Type B pancreatic cell (in vitro differentiated cells): ENCODE measurements around the gene STKLD1. TPM values are rescaled to one million over a fixed set of nuclear protein-coding genes. Genes with fewer than 3 reads are reported as not detected.

Source experiments
- DNase-seq: peaks from one replicate; pipeline ENCODE4 v3.0.0; 2021; ENCODE audit warnings: mixed read lengths; ENCODE audit not compliant: unreplicated experiment; ENCODE audit errors: extremely low spot score
- H3K27ac Mint-ChIP-seq: 2 replicates; pipeline ENCODE4 v1.8.0; 2021; ENCODE audit warnings: mild to moderate bottlenecking, mixed read lengths
- H3K27me3 Mint-ChIP-seq: 2 replicates; pipeline ENCODE4 v1.8.0; 2021; ENCODE audit warnings: mixed read lengths
- H3K36me3 Mint-ChIP-seq: 2 replicates; pipeline ENCODE4 v1.8.0; 2021; ENCODE audit warnings: mixed read lengths
- H3K4me1 Mint-ChIP-seq: one replicate; pipeline ENCODE4 v1.8.0; 2021; ENCODE audit warnings: mixed read lengths; ENCODE audit not compliant: unreplicated experiment
- H3K4me3 Mint-ChIP-seq: 2 replicates; pipeline ENCODE4 v1.8.0; 2021; ENCODE audit warnings: mild to moderate bottlenecking, mixed read lengths
- H3K9me3 Mint-ChIP-seq: 2 replicates; pipeline ENCODE4 v1.8.0; 2021; ENCODE audit warnings: mixed read lengths
- total RNA-seq: library from RNA; stranded (reverse); gene quantifications from 2 replicates; pipeline ENCODE4 v1.2.1, GENCODE V29; 2021; ENCODE audit warnings: low replicate concordance
- TF ChIP-seq, protein P1 (sequence below): fragments of 200-600 bp; sonication (generic); conservative IDR thresholded peaks from 2 replicates; pipeline ENCODE4 v1.5.0; 2021; ENCODE audit warnings: antibody characterized with exemption, mild to moderate bottlenecking

The STKLD1 gene
- total RNA-seq, 1 donor from 2014 or later = 3.9 TPM

DNA sequence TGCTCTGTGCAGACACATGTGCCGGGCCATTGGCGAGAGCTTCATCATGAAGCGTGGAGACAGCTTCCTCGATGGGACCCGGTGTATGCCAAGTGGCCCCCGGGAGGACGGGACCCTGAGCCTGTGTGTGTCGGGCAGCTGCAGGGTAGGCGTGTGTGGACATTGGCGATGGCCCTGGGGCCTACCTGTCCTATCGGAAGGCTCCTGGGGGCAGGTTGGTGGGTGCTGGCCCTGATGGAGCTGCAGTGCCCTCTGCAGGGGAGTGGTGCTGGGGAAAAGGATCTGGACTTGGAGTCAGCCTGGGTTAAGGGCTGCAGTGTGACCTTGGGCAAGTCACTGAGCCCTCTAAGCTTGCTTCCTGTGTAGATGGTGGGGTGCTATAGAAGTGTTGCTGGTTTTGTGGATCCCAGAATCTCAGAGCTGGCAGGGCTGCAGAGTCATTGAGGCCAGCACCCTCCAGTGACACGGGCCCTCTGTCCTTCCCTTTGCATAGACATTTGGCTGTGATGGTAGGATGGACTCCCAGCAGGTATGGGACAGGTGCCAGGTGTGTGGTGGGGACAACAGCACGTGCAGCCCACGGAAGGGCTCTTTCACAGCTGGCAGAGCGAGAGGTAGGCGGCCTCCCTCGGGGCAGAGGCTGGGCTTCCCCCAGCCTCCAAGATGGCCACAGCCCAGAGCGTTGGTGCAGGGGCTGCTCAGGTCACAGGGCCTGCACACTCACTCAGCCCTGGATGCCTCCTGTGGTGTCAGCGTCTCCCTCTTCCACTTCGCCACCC, 61.8 kb downstream of the STKLD1 start:
- Mint-ChIP-seq H3K4me3 (no peak overlapping the region), H3K9me3 (no peaks in the 10 kb centered on the region), H3K27ac (no peak overlapping the region), H3K27me3 (no peaks in the 10 kb centered on the region), H3K36me3 (no peaks in the 10 kb centered on the region), H3K4me1 (no peaks in the 10 kb centered on the region)
- DNase-seq = no peak
- TF ChIP-seq, protein P1, sequence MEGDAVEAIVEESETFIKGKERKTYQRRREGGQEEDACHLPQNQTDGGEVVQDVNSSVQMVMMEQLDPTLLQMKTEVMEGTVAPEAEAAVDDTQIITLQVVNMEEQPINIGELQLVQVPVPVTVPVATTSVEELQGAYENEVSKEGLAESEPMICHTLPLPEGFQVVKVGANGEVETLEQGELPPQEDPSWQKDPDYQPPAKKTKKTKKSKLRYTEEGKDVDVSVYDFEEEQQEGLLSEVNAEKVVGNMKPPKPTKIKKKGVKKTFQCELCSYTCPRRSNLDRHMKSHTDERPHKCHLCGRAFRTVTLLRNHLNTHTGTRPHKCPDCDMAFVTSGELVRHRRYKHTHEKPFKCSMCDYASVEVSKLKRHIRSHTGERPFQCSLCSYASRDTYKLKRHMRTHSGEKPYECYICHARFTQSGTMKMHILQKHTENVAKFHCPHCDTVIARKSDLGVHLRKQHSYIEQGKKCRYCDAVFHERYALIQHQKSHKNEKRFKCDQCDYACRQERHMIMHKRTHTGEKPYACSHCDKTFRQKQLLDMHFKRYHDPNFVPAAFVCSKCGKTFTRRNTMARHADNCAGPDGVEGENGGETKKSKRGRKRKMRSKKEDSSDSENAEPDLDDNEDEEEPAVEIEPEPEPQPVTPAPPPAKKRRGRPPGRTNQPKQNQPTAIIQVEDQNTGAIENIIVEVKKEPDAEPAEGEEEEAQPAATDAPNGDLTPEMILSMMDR = no peak

DNA sequence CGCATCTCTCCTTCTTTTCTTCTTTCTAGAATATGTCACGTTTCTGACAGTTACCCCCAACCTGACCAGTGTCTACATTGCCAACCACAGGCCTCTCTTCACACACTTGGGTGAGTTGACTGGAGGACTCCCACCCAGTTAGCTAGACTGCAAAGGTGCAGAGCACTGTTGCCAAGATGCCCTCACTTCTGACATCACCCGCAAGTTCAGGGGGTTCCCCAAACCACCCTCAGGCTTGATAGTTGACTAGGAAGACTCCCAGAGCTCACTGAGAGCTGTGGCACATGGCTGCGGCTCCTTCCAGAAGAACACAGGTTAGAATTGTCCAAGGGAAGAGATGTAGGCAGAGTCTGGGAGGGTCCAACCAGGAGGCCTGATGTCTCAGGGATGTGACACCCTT, 63.2 kb downstream of the STKLD1 start:
- TF ChIP-seq, protein P1 = no peak
- H3K27me3 Mint-ChIP-seq = no peaks in the 10 kb centered on the region
- H3K27ac Mint-ChIP-seq = no peak overlapping the region
- no peaks in the 10 kb centered on the region for H3K9me3 Mint-ChIP-seq
- no peak for DNase-seq
- no peak overlapping the region for H3K4me3 Mint-ChIP-seq
- H3K36me3 Mint-ChIP-seq = no peaks in the 10 kb centered on the region
- H3K4me1 Mint-ChIP-seq = no peaks in the 10 kb centered on the region

DNA sequence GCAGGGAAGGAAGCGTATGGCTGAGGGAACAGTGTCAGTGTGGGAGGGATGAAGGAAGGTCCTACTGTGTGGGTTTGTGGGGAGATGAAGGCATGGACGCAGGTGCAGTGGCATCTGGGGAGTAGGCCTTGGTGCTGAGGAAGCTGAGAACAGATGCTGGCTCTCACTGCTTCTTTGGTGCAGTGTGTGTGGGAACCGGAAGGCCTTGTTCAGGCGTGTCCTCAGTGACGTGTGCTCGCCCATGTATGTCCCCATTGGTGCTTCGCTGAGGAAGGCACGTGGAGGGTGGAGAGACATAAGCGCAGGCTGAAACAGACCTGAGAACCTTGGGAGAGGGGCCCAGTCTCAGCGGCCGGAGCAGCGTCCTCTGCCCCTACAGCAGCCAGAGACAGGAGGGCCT, 64.7 kb downstream of the STKLD1 start:
- TF ChIP-seq, protein P1 = no peak
- H3K4me3 Mint-ChIP-seq = no peak overlapping the region
- H3K27me3 Mint-ChIP-seq = no peaks in the 10 kb centered on the region
- no peaks in the 10 kb centered on the region for H3K9me3 Mint-ChIP-seq
- H3K4me1 Mint-ChIP-seq = no peaks in the 10 kb centered on the region
- no peak for DNase-seq
- no peak overlapping the region for H3K27ac Mint-ChIP-seq
- no peaks in the 10 kb centered on the region for H3K36me3 Mint-ChIP-seq

DNA sequence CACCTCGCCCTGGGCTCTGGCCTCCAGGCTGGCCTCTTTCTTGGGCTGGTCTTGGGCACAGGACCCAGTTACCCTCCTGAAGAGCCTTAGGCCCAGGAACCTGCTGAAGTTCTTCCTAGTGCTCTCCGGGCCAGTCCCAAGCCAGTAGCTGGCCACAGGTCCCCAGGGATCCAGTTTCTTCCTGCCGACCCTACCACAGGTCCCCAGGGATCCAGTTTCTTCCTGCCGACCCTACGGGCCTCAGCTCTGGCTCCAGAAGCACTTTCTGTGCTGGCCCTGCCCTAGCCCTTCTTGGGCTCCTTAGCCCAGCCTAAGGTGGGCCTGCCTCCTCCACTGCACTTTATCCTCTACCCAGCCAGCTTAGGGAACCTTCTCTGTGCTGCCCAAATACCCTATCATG, 65.4 kb downstream of the STKLD1 start:
- Mint-ChIP-seq H3K27ac (no peak overlapping the region), H3K36me3 (no peaks in the 10 kb centered on the region), H3K4me1 (no peaks in the 10 kb centered on the region), H3K27me3 (no peaks in the 10 kb centered on the region), H3K9me3 (no peaks in the 10 kb centered on the region), H3K4me3 (no peak overlapping the region)
- TF ChIP-seq, protein P1 = no peak
- no peak for DNase-seq

DNA sequence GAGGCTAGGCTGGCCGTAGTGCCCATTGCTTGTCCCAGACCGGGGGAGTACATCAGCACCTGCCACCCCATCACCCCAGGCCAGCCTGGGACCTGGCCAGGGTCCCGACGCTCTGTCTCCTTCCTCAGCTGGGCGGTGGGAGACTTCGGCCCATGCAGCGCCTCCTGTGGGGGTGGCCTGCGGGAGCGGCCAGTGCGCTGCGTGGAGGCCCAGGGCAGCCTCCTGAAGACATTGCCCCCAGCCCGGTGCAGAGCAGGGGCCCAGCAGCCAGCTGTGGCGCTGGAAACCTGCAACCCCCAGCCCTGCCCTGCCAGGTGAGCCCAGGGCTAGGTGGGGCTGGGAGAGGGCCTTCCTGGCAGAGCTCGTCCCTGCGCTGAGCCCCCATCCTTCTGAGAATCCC, 67.1 kb downstream of the STKLD1 start:
- Mint-ChIP-seq H3K27ac (no peak overlapping the region), H3K4me1 (no peaks in the 10 kb centered on the region), H3K27me3 (no peaks in the 10 kb centered on the region), H3K9me3 (no peaks in the 10 kb centered on the region), H3K4me3 (no peak overlapping the region), H3K36me3 (no peaks in the 10 kb centered on the region)
- TF ChIP-seq, protein P1 = no peak
- no peak for DNase-seq
